Measurements from ENCODE around the gene RNF213.
"Not testable (repeated sequence)": the region's sequence is repeated elsewhere in the genome, so short reads cannot be mapped to it uniquely, and the experiment has no call there.

The RNF213 gene

GRCh38 chr17:80311216-80311827 lies 50.7 kb downstream of the RNF213 start:
- TF ChIP-seq CTCF (conservative IDR thresholded peaks at IDR 0.05; ENCODE audit: control insufficient read depth, insufficient read depth, low read depth, low read length), result no peak
- no peak overlapping the region for H3K4me3 ChIP-seq (ENCODE audit: control insufficient read depth, low read depth, low read length)
- no peak for DNase-seq (ENCODE audit: low read depth)

- no peak overlapping the region for H3K4me3 ChIP-seq (ENCODE audit: control insufficient read depth, low read depth, low read length)
- DNase-seq (ENCODE audit: low read depth), result no peak
- TF ChIP-seq CTCF (conservative IDR thresholded peaks at IDR 0.05; ENCODE audit: control insufficient read depth, insufficient read depth, low read depth, low read length), result no peak
Measured at GRCh38 chr17:80312621-80313135, 52.0 kb downstream of the RNF213 start.

- H3K4me3 ChIP-seq (ENCODE audit: control insufficient read depth, low read depth, low read length), result no peak overlapping the region
- DNase-seq (ENCODE audit: low read depth), result no peak
- TF ChIP-seq CTCF (conservative IDR thresholded peaks at IDR 0.05; ENCODE audit: control insufficient read depth, insufficient read depth, low read depth, low read length), result no peak
Measured at GRCh38 chr17:80313160-80313829, 52.6 kb downstream of the RNF213 start.

GRCh38 chr17:80313946-80314345 lies 53.3 kb downstream of the RNF213 start:
- DNase-seq (ENCODE audit: low read depth); H3K4me3 ChIP-seq (ENCODE audit: control insufficient read depth, low read depth, low read length): not testable (repeated sequence)

- DNase-seq (ENCODE audit: low read depth), result no peak
- H3K4me3 ChIP-seq (ENCODE audit: control insufficient read depth, low read depth, low read length), result no peak overlapping the region
- TF ChIP-seq CTCF (conservative IDR thresholded peaks at IDR 0.05; ENCODE audit: control insufficient read depth, insufficient read depth, low read depth, low read length), result no peak
Measured at GRCh38 chr17:80315517-80316182, 55.0 kb downstream of the RNF213 start.

GRCh38 chr17:80316431-80316830 lies 55.8 kb downstream of the RNF213 start:
- no peak for DNase-seq (ENCODE audit: low read depth)
- H3K4me3 ChIP-seq (ENCODE audit: control insufficient read depth, low read depth, low read length), result no peak overlapping the region
- no peak for TF ChIP-seq CTCF (conservative IDR thresholded peaks at IDR 0.05; ENCODE audit: control insufficient read depth, insufficient read depth, low read depth, low read length)
